ENCODE measurements around the gene DPYSL3.

Gene DPYSL3

GRCh38 chr5:147360816-147361215, 149.1 kb downstream of the DPYSL3 start:
- no peak for DNase-seq

- DNase-seq: no peak
Observed at GRCh38 chr5:147359581-147359980, 150.3 kb downstream of the DPYSL3 start.

DNA sequence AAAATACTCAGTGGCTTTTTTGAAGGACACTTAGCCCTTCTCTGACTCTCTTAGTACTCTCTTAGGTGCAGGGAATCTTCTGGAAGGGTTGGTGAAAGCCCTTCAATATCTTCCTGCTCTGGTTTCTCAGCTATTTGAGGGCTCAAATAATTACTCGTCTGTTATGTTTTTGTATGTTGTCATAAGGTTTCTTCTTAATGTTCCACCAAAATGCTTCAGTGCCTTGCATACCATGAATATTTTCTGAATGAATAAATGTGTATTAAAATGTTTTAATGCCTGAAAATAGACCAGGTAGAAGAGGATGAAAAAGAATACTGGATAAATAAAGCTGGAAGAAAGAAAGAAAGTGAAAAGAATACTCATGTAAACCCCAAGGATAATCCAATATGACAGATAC, 150.8 kb downstream of the DPYSL3 start:
- DNase-seq: no peak

GRCh38 chr5:147349241-147349640, 160.6 kb downstream of the DPYSL3 start:
- no peak for DNase-seq

- DNase-seq: no peak
Observed at GRCh38 chr5:147348451-147348850, 161.4 kb downstream of the DPYSL3 start.

DNA sequence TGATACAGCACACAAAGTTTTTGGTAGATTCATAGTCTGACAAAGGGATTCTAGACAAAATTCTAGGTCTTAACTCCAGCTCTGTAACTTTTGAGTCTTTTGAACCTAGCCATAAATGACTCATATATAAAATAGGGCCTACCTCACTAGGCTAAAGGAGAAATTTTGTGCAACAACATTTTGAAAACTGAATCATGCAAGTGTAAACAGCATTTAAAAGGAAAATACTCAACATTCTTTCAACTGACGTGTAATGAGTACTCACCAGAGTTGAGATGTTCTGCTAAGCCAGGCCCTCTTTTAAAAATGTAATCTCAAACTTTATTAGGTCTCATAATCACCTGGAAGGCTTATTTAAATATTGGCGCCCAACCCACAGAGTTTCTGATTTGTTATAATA, 161.8 kb downstream of the DPYSL3 start:
- no peak for DNase-seq

DNA sequence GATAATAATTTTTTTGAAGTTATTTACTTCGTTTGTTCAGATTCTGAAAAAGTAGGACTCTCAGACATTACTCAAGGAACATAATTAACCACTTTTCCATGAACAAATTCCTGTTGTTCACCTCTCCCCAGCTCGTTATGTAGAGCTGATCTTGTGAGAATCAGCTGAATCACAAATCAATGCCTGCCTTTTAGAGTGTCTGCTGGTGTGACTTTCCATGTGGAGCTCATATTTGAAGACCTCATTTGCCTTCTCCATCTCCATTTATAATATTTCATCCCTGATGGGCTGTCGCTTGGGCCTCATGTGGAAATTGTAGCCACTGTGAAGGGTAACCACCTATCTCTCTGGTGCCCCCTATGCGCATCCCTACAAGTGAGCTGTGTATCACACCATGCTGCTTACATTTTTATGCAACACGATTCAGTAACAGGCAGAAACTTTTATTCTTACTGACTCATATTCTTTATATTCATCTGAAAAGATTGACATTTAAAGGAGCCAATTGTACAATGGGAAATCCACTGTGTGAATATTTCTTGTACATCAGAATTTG, 163.8 kb downstream of the DPYSL3 start:
- DNase-seq: no peak

DNA sequence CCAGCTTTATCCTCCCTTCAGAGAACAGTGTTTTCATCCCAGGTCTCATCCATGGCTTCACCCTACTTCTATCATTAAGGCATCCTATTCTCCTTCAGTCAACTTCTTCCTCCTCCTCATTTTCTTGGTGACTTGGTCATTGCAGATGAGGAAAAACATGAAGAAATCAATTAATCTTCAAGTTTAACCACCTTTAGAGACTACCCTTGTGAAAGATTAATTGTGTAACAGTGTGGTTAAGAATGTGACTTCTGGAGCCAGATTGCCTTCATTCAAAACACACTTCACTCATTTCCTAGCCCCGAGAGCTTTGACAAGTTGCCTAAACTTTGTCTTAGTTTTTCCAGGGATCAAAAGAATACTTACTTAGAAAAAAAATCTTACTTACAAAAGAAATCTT, 165.0 kb downstream of the DPYSL3 start:
- no peak for DNase-seq

DNA sequence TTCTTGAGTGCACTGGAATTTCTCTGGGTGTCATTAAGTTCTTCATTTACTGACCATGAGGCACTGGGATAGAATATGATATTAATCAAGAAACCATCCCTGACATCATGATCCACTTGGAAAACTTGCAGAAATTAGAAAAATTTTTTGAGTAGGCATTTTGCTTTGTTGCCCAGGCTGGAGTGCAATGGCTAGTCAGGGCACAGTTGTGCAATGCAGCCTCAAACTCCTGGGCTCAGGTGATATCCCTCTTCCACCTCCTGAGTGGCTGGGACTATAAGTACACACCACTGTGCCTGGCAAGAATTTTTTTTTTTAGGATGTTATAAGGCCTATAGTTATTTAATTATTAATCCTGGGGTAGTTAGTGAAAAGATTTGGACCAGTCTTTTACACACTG, 168.5 kb downstream of the DPYSL3 start:
- no peak for DNase-seq

- DNase-seq: no peak
Observed at GRCh38 chr5:147340941-147341340, 168.9 kb downstream of the DPYSL3 start.
